Activated CD8-positive, alpha-beta memory T cell treated with anti-CD3 and anti-CD28 coated beads, Interleukin-2, amount 50 U/mL, for 48 hours (primary cell): ENCODE measurements around the gene PLA2G4C.

ENCODE experiments used
- DNase-seq: peaks from one replicate; pipeline ENCODE4 v3.0.0-alpha.2; 2020

PLA2G4C gene

DNA sequence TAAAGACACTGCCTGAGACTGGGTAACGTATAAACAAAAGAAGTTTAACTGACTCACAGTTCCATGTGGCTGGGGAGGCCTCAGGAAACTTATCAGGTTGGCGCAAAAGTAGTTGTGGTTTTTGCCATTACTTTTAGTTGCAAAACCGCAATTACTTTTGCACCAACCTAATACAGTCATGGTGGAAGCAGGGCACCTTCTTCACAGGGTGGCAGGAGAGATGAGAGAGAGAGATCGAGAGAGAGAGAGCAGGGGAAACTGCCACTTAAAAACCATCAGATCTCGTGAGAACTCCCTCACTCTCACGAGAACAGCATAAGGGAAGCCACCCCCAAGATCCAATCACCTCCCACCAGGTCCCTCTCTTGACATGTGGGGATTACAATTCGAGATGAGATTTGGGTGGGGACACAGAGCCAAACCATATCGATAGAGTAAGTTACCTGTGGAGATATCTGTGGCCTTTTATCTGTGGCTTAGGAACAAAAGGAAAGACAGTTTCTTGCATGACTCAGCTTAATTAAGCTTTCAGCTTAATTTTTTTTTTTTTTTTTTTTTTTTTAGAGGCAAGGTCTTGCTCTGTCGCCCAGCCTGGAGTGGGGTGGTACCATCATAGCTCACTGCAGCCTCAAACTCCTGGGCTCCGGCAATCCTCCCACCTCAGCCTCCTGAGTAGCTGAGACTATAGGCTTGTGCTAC is 59.1 kb downstream of the PLA2G4C start:
- no peak for DNase-seq

DNA sequence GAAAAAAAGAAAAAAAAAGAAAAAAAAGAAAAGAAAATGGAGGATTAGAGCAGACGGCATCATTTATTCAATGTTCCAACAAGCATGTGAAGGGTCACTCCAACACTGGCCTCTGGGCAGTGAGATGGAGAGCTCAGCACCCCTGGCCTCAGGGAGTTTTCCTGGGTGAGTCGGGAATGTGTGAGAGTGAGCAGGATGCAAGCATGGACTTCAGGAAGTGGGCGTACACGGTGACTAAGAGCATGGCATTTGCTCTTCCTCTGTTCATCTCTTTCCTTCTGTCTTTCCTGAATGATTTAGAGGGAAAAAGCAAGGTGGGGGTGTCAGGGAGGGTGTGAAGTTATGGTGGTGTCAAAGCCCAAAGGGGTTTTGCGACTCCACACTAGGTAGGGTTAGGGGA is 66.1 kb downstream of the PLA2G4C start:
- no peak for DNase-seq

DNA sequence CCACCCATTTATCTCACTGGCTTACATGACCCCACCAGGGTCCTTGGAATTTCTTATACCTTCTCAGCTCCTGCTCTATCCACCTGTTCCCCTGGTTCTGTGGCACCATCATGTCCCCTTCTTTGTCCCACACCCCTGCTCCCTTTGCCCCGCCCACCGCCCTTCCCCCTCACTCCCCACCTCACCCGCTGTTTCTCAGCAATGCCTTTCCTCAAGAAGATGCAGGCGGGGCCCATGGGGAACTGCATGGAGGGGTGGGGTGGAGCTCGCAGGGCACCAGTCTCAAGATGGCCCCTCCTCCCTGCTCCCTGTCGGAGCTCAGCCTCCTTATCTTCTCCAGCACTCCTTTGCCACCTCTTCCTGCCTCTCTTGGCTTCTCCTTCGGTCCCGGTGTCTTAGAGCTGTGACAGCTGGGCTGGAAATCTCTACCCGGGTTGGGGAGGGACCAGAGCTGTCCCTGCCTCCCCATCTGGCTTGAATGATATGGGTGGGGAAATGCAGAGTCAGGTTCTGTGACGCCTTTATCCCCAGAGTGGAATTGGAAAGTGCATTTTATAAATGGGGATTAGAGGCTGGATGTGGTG is 66.8 kb downstream of the PLA2G4C start, which contains the start of gene CABP5:
CABP5 (minus strand) TSS at position 405 of the 584 bp plus-strand sequence; CDS start at position 248, 157 bp downstream.
- no peak for DNase-seq

DNA sequence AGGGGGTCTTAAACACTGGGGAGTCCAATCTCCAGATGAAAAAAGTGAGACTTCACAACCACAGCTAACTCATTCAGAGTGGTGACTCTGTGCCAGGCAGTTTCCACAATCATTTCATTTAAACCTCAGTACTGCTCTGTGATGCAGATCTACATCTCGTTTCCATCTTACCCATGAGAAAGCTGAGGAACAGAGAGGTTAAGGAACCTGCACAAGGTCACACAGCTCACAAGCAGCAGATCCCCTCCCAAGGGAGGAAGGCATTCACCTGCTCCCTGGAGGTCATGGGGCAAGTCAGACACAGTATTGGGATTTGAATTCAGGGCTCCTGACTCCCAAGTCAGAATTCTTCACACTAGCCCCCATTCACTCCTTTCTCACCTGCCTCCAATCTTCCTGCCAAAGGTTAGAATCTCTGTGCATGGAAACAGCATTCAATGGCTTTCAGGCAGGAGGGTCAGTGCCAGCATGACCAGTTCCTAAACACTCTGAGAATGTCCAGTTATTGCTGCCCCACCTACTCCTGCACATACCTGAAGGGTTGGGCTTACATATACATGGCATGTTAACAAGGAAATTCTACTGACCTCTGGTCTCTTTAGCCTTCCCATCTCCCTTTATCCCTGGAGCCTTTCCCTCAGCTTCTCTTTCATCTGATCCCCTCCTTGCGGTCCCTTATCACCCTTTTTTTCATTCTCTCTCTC is 68.6 kb downstream of the PLA2G4C start:
- no peak for DNase-seq

DNA sequence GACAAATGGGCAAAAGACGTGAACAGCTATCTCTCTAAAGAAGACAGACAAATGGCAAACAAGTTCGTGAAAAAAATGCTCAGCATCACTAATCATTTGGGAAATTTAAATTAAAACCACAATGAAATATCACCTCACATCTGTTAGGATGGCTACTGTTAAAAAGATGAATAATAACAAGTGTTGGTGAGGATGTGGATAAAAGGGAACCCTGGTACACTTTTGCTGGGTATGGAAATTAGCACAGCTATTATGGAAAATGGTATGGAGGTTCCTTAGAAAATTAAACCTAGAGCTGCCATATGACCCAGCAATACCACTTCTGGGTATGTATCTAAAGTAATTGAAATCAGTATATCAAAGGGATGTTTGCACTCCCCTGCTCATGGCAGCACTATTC is 73.9 kb downstream of the PLA2G4C start:
- DNase-seq: no peak

DNA sequence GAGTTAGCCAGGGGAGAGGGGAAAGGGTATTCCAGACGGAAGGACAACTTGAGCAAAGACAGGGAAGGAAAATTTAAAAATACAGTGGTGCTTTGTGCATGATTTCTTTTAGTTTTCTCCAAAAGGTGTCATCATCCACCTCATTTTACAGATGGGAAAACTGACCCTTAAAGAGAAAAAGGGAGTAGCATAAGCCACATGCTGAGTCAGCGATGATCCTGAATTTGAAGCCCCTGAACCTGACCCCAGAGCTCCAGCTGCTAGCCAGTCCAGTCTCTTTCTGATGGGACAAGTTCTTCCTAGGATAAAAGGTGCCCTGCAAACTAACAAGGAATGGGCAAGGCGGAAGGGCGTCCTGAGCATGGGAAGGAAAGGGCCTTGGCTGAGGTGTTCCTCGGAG is 77.0 kb downstream of the PLA2G4C start:
- DNase-seq: no peak

DNA sequence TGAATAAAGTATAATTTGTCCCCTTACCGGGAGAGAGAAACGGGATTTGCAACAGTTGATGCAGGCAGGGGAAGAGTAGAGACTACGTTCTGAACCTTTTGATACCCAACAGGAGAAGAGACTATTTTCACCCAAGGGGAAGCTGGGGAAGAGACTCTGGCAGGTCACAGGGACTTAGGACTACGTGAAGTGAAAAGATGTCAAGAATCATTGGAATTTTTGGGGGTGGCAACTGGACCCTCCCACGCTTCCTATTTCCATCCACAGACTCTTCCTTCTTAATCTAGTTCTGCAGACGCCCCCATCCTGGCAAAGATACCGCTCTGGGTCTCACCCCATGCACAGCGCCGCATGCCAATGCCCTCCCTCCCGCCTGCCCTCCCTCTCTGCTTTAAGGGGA is 80.5 kb downstream of the PLA2G4C start:
- DNase-seq: no peak

DNA sequence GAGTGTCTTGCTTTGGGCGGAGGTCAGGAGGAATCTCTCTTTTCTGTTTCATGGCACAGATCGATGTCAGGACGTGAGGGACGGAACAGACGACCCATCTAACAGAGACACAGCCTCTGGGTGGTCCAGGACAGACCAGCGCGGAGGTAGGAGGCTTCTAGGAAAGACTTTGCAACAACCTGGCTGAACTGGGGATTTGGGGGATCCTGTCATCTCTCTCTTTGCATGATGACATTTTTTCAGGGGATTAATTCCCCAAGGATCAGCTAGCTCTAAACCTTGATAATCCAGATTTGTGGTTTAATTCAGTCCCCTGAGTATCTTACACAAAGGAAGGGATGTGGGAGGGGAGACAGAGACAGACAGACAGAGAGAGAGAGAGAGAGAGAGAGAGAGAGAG is 81.2 kb downstream of the PLA2G4C start:
- no peak for DNase-seq

DNA sequence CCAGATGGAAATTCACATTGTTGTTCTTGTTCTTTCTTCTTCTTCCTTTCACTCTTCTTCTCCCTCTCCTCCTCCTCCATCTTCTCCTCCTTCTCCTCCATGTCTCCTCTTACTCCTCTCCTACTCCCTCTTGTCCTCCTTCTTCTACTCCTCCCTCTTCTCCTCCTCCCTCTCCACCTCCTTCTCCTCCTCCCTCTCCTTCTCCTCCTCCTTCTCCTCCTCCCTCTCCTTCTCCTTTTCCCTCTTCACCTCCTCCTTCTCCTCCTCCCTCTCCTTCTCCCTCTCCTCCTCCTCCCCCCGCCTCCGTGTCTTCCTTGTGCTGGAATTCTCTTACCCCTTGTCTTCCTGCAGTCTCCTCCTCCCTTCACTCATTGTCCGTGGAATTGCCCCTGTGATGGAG is 85.1 kb downstream of the PLA2G4C start:
- no peak for DNase-seq

DNA sequence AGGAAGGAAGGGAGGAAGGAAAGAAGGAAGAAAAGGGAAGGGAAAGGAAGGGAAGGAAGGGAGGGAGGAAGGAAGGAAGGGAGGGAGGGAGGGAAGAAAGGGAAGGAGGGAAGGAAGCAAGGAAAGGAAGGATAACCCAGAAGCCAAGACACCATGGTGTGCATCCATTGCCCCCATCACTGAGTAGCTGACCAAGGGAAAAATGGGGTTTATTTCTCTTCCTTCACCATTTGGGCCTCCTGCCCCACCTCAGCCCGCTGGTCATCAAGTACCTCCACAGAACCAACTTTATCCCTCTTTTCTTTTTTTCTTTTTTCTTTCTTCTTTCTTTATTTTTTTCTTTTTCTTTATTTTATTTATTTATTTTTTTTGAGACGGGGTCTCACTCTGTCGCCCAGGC is 87.1 kb downstream of the PLA2G4C start:
- DNase-seq: no peak

DNA sequence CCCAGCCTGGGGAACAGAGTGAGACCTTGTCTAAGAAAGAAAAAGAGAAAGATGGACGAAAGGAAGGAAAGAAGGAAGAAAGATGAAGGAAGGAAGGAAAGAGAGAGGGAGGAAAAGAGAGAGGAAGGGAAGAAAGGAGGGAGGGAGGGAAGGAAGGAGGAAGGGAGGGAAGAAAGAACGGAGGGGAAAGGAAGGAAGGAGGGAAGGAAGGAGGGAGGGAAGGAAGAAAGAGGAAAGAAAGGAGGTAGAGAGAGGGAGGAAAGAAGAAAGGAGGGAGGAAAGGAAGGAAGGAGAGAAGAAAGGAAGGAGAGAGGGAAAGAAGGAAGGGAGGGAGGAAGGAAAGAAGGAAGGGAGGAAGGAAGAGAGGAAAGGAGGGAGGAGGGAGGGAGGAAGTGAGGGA is 87.6 kb downstream of the PLA2G4C start:
- DNase-seq: no peak

DNA sequence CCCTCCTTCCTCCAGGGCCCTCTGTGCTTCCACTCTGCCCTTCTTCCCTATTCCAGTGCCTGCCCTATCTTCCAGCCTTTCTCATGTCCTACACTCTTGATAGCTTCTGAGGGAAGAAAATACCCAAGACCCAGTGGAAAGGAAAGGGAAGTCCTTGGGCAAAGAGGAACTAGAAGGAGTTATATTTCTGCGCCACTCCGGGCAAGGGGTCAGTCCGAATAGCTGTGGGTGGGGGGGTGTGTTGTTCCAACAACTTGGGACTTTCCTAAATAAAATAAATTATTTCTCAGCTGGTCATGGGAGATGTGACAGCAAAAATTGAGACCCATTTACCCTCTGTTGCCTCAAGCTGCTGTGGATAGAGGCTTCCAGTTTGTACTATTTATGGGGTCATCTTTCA is 89.9 kb downstream of the PLA2G4C start:
- no peak for DNase-seq

DNA sequence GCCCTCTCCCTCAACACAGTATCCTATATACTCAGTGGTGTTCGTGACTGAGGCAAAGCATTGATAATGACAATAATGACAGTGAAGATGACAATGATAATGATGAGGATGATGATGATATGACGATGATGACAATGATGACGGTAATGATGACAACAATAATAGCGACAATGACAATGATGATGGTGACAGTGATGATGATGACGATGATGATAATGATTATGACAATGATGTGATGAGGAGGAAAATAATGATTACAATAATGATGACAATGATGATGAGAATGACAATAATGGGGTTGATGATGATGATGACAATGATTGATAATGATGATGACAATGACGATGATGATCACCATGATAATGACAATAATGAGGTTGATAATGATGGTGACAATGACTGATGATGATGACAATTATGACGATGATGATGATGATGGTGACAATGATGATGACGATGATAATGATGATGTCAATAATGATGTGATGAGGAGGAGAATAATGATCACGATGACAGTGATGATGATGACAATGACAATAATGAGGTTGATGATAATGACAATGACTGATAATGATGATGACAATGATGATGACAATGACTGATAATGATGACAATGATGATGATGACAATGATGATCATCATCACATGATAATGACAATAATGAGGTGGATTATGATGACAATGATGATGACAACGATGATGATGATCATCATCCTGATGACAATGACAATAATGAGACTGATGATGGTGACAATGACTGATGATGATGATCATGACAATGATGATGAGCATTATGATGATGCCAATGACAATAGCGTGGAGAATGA is 99.5 kb downstream of the PLA2G4C start:
- DNase-seq: no peak

DNA sequence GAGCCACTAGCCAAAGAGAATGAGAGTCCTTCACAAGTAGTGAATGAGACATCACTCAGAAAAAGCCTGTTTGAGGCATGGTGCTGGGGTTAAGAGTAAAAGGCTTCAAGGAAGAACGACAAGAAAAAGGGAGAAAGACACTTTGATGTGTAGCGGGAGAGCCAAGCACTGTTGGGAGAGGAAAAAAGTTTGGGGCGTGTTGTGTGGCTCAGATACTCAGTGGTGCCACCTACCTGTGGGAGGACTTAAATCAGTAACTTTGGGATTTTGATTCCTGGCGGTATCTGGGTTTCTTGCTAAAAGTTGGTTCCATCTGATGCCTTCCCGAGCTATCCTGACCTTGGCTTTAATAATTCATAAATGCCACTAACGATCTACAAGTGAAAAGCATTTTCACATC is 103.9 kb downstream of the PLA2G4C start:
- DNase-seq: no peak

DNA sequence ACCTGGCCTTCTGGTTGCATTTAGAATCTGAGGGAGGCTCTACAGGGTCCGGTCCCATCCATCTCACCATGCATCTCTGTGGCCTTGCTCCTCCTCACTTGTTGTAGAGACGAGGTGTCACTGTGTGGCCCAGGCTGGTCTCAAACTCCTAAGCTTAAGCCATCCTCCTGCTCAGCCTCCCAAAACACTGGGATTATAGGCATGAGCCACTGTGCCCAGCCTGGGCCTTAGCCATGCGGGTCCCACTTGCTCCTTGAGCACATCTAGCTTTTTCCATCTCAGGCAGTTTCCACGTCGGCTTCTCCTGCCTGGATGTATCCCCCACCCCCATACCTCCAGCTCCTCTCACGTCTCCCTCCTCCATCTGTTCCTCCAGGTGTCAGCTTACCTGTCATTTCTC is 106.4 kb downstream of the PLA2G4C start:
- DNase-seq: no peak

DNA sequence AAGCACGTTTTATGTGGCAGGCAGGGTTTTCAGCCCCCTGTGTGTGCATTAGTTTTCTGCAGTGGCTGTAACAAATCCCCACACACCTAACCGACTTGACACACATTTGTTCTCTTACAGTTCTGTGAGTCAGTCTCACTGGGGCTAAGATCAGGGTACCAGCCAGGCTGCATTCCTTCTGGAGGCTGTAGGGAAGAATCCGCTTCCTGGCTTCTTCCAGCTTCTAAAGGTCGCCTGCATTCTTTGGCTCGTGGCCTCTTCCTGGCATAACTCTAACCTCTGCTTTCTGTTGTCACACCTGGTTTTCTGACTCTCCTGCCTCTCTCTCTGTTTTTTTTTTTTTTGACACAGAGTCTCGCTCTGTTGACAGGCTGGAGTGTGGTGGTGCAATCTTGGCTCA is 109.8 kb downstream of the PLA2G4C start:
- no peak for DNase-seq

DNA sequence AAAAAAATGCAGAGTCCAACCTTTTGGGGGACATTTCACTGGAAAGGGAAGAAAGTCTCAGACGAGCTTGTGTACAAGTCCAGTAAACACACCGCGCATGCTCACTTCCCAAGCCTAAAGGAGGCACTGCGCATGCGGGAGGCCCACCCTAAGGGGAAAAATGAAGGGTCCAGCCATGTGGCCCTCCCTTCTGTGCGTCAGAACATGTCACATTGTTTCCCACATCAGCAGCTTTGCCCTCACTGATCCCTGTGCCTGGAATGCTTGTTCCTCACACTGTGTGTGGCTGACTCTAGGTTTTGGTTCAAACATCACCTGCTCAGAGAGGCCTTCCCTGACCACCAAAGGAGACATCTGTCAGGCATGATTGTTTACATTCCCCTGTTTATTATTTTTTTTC is 111.8 kb downstream of the PLA2G4C start:
- no peak for DNase-seq
